Endothelial cell of umbilical vein (primary cell): ENCODE data around the gene TMEM200B. TPM values are rescaled to one million over a fixed set of nuclear protein-coding genes. Genes with fewer than 3 reads are reported as not detected.

Experiments used
- BruUV-seq: library from RNA; stranded (reverse); fragments of 400-500 nt; replicated peaks from 2 replicates; lab custom pipeline; 2021; lab: Mats Ljungman, UMichigan
- CTCF ChIA-PET: fragments of 300-600, 350-600 bp; sonication (Branson Sonifier 250); formaldehyde crosslinking; loops from one replicate; lab custom pipeline; 2021; ENCODE audit warnings: antibody characterized with exemption, inconsistent platforms; lab: Charles Lee
- POLR2A ChIA-PET: fragments of 300-600, 350-600 bp; sonication (Branson Sonifier 250); formaldehyde crosslinking; loops from one replicate; lab custom pipeline; 2021; ENCODE audit warnings: antibody characterized with exemption, inconsistent platforms; lab: Charles Lee
- DNase-seq: peaks from one replicate; pipeline ENCODE4 v3.0.0-alpha.2; 2011; ENCODE audit warnings: low read depth, low spot score
- FAIRE-seq: peaks from 2 replicates; lab custom pipeline; 2011; peaks lifted over from hg19 to GRCh38; lab: Jason Lieb, UNC
- H2AFZ ChIP-seq: 2 replicates; pipeline ENCODE4 v1.6.0; 2012; ENCODE audit warnings: low read depth, low read length, control low read depth, inconsistent platforms
- H3K27ac ChIP-seq: 2 replicates; pipeline ENCODE4 v1.5.1; 2011; ENCODE audit warnings: low read depth, mild to moderate bottlenecking, control low read depth, low read length, moderate library complexity; ENCODE audit not compliant: insufficient read depth
- H3K27me3 ChIP-seq, 2 experiments: 2 replicates each; pipeline versions ENCODE4 v1.6.0 to v1.6.1; 2011; ENCODE audit warnings: low read length in 2 of 2, mixed read lengths in 1 of 2; ENCODE audit not compliant: control insufficient read depth in 2 of 2, insufficient read depth in 2 of 2
- H3K36me3 ChIP-seq, 2 experiments: 2 replicates in 1 of 2; 3 replicates in 1 of 2; pipeline ENCODE4 v1.5.1; 2011; ENCODE audit warnings: low read length in 2 of 2, mild to moderate bottlenecking in 1 of 2, moderate library complexity in 1 of 2; ENCODE audit not compliant: control insufficient read depth in 2 of 2, insufficient read depth in 2 of 2; ENCODE audit errors: extremely low read depth in 1 of 2
- H3K4me1 ChIP-seq: 3 replicates; pipeline ENCODE4 v1.5.1; 2011; ENCODE audit warnings: mild to moderate bottlenecking, low read length; ENCODE audit not compliant: control insufficient read depth, insufficient read depth; ENCODE audit errors: extremely low read depth
- H3K4me2 ChIP-seq: 2 replicates; pipeline ENCODE4 v1.6.1; 2011; ENCODE audit warnings: low read length, control low read depth, mixed read lengths; ENCODE audit not compliant: insufficient read depth
- H3K4me3 ChIP-seq, 3 experiments: fragments of 200-600 bp in 1 of 3; sonication (generic), shearing (Covaris generic) in 1 of 3; replicated peaks in 1 of 3; 2 replicates each; pipeline ENCODE4 v1.5.1; 2011 to 2016; ENCODE audit warnings: control low read depth in 3 of 3, low read length in 3 of 3, mild to moderate bottlenecking in 2 of 3, inconsistent platforms in 1 of 3, low read depth in 1 of 3, moderate library complexity in 1 of 3; ENCODE audit not compliant: insufficient read depth in 1 of 3
- H3K79me2 ChIP-seq: 2 replicates; pipeline ENCODE4 v1.6.0; 2012; ENCODE audit warnings: low read length, inconsistent platforms; ENCODE audit not compliant: control insufficient read depth, insufficient read depth
- H3K9ac ChIP-seq: replicated peaks from 2 replicates; pipeline ENCODE3; 2011; ENCODE audit warnings: low read length, control low read depth; ENCODE audit not compliant: insufficient read depth; ENCODE audit errors: extremely low read depth
- H3K9me1 ChIP-seq: replicated peaks from 3 replicates; pipeline ENCODE4 v1.6.0; 2011; ENCODE audit warnings: mild to moderate bottlenecking, low read length; ENCODE audit not compliant: control insufficient read depth, insufficient read depth; ENCODE audit errors: extremely low read depth
- H3K9me3 ChIP-seq: replicated peaks from 2 replicates; pipeline ENCODE4 v1.5.1; 2012; ENCODE audit warnings: low read length, inconsistent platforms; ENCODE audit not compliant: control insufficient read depth, insufficient read depth
- H4K20me1 ChIP-seq: replicated peaks from 2 replicates; pipeline ENCODE3; 2011; ENCODE audit warnings: mild to moderate bottlenecking, low read length; ENCODE audit not compliant: control insufficient read depth, insufficient read depth; ENCODE audit errors: extremely low read depth
- EZH2 ChIP-seq: IDR thresholded peaks from 2 replicates; pipeline ENCODE4 v1.6.1; 2012; ENCODE audit warnings: borderline replicate concordance, low read depth, mild to moderate bottlenecking, moderate library complexity, low read length, inconsistent platforms; ENCODE audit not compliant: severe bottlenecking
- FOS ChIP-seq: IDR thresholded peaks from 2 replicates; pipeline ENCODE4 v1.6.1; 2011; ENCODE audit warnings: mild to moderate bottlenecking, low read length, moderate library complexity, borderline replicate concordance; ENCODE audit not compliant: insufficient read depth
- GATA2 ChIP-seq: IDR thresholded peaks from 2 replicates; pipeline ENCODE4 v1.7.0; 2011; ENCODE audit warnings: low read depth, mild to moderate bottlenecking, moderate library complexity, mixed read lengths, low read length; ENCODE audit not compliant: insufficient read length, insufficient read depth
- JUN ChIP-seq: IDR thresholded peaks from 2 replicates; pipeline ENCODE4 v1.6.1; 2011; ENCODE audit warnings: borderline replicate concordance, low read depth; ENCODE audit not compliant: insufficient read length, insufficient read depth
- MYC ChIP-seq: IDR thresholded peaks from one replicate; pipeline ENCODE4 v1.6.1; 2011; ENCODE audit warnings: mild to moderate bottlenecking, low read depth, low read length
- POLR2A ChIP-seq: IDR thresholded peaks from 2 replicates; pipeline ENCODE4 v1.6.1; 2012; ENCODE audit warnings: low read depth, mild to moderate bottlenecking, control low read depth, low read length
- POLR2AphosphoS5 ChIP-seq: IDR thresholded peaks from 2 replicates; pipeline ENCODE4 v1.6.1; 2012; ENCODE audit warnings: low read depth, mild to moderate bottlenecking, control low read depth, low read length, moderate library complexity; ENCODE audit not compliant: insufficient read depth
- dilution Hi-C: fragments of 300-500 bp; cut with MboI; formaldehyde crosslinking; loops from one replicate; pipeline ENCODE4 v1.15.0; 2019; ENCODE audit warnings: low sequenced_read_pairs; ENCODE audit not compliant: extremely low pct_ligation_motif_present
- intact Hi-C: fragments of 100-400 bp; cut with micrococcal nuclease; formaldehyde crosslinking; loops from one replicate; pipeline ENCODE4 v1.10.0; 2022
- polyA plus RNA-seq, 4 experiments: library from polyadenylated mRNA; depleted of rRNA in 3 of 4; stranded (reverse) in 3 of 4; unstranded in 1 of 4; fragments of >200 nt; gene quantifications; 2 replicates each; pipeline versions ENCODE4 v1.2.1 to v1.2.3, GENCODE V29; 2011 to 2012; ENCODE audit warnings: missing spikeins in 1 of 4
- total RNA-seq: library from RNA; stranded (reverse); gene quantifications from 2 replicates; pipeline ENCODE4 v1.2.3, GENCODE V29; 2021
- TF ChIP-seq, protein P1 (sequence below): IDR thresholded peaks from 2 replicates; pipeline ENCODE4 v1.6.1; 2011; ENCODE audit not compliant: insufficient read depth, insufficient read length
- TF ChIP-seq, protein P2 (sequence below), 2 donors: IDR thresholded peaks; 1 replicate in 1 of 2; 2 replicates in 1 of 2; pipeline ENCODE4 v1.5.1; 2011; ENCODE audit warnings: low read length in 2 of 2, mild to moderate bottlenecking in 2 of 2, moderate library complexity in 2 of 2, control low read depth in 1 of 2, inconsistent platforms in 1 of 2, low read depth in 1 of 2; ENCODE audit not compliant: insufficient read depth in 1 of 2; ENCODE audit errors: extremely low read depth in 1 of 2

Gene TMEM200B
- total and polyA plus RNA-seq, 2 donors (not counting 3 experiments of a cell fraction or from before 2014, with no cell fraction given): 0.72 to 1.6 TPM

- CTCF ChIA-PET: no interaction called here
- Histone ChIP-seq H4K20me1 (no peaks in the 10 kb centered on the region), H3K4me1 (no peaks in the 10 kb centered on the region), H3K27me3 (no peaks in the 10 kb centered on the region), H3K9ac (no peak overlapping the region), H3K79me2 (no peaks in the 10 kb centered on the region), H3K36me3 (no peaks in the 10 kb centered on the region), H3K9me3 (no peaks in the 10 kb centered on the region), H2AFZ (no peak overlapping the region), H3K27ac (no peak overlapping the region), H3K4me3 (no peak overlapping the region), H3K4me2 (no peak overlapping the region), H3K9me1 (no peaks in the 10 kb centered on the region)
- DNase-seq: no peak
- no peak for FAIRE-seq
- POLR2A ChIA-PET: no interaction called here
- TF ChIP-seq GATA2 (no peak), FOS (no peak), JUN (no peak), POLR2A (no peak), EZH2 (no peak), MYC (no peak), POLR2AphosphoS5 (no peak)
- TF ChIP-seq, protein P1, sequence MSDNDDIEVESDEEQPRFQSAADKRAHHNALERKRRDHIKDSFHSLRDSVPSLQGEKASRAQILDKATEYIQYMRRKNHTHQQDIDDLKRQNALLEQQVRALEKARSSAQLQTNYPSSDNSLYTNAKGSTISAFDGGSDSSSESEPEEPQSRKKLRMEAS: no peak
- TF ChIP-seq, protein P2, sequence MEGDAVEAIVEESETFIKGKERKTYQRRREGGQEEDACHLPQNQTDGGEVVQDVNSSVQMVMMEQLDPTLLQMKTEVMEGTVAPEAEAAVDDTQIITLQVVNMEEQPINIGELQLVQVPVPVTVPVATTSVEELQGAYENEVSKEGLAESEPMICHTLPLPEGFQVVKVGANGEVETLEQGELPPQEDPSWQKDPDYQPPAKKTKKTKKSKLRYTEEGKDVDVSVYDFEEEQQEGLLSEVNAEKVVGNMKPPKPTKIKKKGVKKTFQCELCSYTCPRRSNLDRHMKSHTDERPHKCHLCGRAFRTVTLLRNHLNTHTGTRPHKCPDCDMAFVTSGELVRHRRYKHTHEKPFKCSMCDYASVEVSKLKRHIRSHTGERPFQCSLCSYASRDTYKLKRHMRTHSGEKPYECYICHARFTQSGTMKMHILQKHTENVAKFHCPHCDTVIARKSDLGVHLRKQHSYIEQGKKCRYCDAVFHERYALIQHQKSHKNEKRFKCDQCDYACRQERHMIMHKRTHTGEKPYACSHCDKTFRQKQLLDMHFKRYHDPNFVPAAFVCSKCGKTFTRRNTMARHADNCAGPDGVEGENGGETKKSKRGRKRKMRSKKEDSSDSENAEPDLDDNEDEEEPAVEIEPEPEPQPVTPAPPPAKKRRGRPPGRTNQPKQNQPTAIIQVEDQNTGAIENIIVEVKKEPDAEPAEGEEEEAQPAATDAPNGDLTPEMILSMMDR (IDR thresholded peaks at IDR 0.05; ENCODE audit: extremely low read depth in 1 of 2, insufficient read depth in 1 of 2, low read depth in 1 of 2, low read length in 2 of 2): no peak
- dilution Hi-C loops (no loop called here), intact Hi-C loops (no loop called here)
- no TSS peak for BruUV-seq
These were observed 27.3 kb downstream of the TMEM200B start for GRCh38 chr1:29096231-29096886.
